HG02938 (cell line): ENCODE results near the gene SVEP1.
"Not testable (repeated sequence)": the region's sequence is repeated elsewhere in the genome, so short reads cannot be mapped to it uniquely, and the experiment has no call there.

Source experiments
- ATAC-seq: cut with Tn5 transposase; IDR thresholded peaks from one replicate; pipeline ENCODE4 v1.9.1; 2021; ENCODE audit warnings: mild to moderate bottlenecking, moderate library complexity; ENCODE audit not compliant: unreplicated experiment

The SVEP1 gene

DNA sequence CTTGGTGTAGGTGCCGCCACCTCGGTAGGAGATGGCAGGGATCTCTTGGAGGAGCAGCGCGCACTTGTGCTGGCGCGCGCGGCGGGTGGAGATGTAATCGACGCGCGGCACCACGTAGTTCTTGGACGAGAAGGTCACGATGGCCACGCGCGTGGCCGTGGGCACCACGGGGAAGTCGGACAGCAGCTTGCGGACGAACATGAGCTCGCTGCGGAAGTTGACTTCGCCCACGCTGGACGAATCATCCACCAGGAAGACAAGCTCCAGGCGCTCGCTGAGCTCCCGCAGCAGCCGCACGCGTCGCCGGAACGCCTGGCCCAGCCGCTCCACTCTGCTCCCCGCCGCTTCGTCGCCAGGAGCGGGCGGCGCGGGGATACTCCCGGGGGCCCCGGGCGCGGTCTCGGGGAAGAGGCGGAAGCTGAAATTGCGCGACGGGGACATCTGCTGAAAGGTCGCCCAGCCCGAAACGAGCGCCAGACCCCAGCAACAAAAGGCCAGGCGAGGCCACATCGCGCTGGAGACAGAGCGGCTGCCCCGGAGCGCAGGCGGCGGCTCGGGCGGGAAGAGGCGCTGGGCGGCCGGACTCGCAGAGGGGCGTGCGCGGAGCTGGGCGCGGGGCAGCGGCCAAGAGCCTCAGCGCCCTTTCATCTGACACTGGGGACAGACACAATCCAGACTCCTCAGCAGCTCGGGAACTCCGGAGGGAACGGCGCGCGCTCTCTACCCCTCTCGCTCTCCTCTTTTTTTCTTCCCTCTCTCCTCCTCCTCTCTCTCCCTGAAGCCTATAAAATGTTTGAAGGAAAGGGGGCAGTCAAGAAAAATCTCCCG, at the start of gene SVEP1:
SVEP1 (minus strand) TSS at position 708 of the 828 bp plus-strand sequence; CDS start at position 510, 198 bp downstream.
- no peak for ATAC-seq

DNA sequence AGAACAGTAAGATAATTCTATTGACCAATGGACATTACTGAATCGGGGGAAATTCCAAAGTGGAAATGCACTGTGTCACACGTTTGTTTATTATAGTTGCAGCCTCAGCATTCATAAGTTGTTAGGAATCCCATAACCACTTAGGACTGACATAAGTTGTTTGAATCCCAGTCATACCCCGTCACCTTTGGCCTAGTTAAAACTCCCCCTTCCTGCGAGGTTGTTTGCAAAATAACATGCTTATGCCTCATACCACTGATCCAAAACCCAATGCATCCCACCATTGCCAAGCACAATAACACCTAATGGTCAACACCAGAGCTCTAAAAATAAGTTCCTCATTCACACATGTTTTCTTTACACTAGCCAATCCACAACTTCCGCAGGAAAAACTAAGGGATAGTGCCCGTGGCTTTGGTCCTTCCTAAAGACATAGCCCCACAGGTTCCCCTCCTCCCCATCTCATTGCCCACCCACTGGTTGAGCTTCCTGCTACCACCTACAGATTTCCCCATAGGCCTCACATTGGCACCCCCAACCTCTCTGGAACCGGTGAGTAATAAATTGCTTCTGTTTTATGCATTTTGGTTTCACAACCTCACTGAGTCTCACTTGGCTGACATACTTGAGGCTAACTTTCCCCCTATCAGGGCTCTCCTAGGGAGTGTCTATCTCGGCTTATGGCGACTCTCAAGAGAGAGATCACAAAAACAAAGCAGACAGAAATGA, 46.7 kb upstream of the SVEP1 start:
- peak; percentile 99 for ATAC-seq

DNA sequence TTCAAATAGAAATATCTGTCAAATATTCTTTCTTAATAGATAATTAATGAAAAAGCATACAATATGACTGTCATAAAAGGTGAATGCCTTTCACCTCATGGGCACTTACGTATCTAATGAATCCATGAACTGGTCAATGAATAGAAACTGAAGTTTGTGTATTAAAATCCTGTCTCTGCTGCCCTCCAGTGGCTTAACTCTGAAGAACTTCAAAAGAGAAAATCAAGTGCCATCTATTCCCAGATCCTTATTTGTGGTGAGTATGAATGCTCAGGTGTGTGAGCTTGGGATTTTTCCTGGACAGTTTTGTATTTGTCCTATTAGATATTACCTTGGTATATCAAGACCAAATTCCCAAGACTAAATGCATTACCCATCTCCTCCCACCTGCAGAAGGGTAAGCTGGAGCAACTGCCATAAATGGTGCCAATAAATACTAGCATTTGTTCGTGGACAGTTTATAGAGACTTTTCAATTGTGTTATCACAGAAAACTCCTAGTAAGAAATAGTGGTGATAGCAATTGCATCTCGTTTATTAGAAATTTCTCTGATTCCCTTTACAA, 44.0 kb upstream of the SVEP1 start:
- ATAC-seq = no peak

DNA sequence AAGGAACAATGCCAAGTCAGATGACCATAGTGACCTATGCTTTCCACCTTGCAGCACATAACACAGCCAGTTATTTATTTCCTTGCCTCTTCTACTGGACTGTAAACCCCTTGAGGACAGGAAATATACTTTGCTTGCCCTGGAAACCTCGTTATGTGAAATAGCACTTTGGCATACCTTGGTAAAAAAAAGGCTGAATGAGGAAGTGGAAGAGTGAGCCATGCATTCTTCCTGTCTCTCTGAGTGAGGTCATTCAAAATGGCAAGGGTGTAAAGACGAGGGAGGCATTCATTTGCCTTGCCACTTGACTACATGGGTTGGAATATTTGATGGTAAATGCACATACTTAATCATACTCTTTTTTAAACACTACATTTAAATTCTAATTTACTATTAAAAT, 42.8 kb upstream of the SVEP1 start:
- ATAC-seq = no peak

DNA sequence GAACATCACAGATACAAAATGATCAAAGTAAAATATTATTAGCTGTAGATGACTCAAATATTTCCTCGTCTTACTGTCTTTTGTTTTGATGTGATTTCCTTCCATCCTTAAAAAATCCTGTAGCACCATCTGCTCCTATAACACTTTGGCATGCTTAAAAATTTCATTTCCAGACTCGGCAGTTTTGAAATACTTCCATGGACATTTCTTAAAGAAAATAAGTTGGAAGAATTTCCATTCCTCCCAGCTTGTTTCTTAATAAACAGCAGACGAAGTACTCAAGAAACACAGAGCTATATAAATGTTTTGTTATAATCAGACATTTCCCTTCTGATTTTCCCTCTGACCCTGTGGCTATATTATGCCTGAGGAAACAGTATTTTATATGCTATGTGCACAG, 41.2 kb upstream of the SVEP1 start:
- ATAC-seq = no peak

DNA sequence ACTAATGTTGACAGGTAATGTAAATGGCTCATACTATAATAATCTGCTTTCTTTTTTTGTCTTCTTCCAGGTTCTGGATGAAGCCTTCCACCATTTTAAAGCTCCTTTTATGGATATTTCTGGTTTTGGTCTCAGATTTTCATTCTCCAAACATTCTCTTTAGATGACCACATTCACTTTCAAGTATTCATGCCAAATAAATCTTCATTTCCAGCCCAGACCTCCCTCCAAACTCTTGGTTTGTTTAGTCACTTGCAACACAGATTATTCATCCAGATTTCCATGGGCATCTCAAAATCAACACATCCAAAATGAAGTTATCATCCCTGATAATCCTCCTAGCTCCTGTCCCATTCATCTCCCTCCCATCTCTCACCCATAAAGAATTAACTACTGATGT, 40.3 kb upstream of the SVEP1 start:
- no peak for ATAC-seq

DNA sequence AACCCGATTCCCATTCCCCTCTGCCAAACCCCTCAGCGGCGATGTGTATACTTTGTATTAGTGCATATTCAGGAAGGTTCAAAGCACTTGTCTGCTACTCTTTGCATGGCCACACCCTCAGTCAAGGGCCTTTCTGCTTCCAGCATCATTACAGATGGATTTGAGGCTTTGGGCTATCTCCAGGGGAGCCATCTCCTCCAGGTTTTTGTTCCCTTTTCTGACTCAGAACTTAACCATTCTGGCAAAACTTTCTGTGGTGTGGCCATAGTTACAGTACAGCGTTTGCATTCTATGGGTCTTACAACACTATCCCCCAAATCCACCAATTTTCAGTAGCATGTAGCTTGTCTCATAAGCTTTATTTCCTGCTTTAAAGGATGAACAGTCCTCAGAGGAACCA, 36.0 kb upstream of the SVEP1 start:
- ATAC-seq = no peak

DNA sequence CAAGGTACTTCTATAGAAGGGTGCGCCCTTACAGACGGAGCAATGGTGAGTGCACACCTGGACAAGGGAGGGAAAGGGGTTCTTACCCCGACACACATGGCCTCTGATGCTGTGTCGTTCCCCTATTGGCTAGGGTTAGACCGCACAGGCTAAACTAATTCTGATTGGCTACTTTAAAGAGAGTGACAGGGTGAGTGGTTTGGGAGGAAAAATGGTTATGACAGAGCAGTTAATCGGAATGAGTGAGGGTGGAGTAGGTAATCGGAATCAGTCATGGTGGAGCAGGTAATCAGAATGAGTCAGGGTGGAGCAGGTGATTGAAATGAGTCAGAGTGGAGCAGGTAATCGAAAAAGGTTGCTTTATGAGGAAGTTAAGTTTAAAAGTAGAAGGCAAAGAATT, 35.0 kb upstream of the SVEP1 start:
- ATAC-seq = not testable (repeated sequence)

DNA sequence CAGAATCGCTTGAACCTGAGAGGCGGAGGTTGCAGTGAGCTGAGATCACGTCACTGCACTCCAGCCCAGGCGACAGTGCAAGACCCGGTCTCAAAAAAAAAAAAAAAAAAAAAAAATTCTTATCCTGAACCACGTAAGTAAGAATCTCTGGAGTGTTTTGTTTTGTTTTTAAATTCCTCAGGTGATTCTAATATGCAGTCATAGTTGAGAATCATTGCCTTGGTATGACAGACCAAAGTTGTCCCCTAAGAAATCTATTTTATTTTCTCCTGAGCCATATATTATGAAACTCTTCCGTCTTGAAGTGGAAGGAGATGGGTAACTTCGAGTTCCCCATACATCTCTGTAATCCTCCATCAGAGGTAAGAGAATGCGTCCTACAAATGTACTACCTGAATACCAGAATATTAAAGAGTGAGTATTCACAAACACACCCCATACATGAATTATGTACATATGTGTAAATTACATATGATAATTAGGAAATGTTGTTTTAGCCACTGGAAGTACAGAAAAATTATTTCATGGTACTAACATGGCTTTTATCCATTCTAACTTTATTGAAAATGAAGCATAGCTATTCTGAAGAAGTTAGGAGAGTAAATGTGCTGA, 26.7 kb upstream of the SVEP1 start:
- no peak for ATAC-seq

DNA sequence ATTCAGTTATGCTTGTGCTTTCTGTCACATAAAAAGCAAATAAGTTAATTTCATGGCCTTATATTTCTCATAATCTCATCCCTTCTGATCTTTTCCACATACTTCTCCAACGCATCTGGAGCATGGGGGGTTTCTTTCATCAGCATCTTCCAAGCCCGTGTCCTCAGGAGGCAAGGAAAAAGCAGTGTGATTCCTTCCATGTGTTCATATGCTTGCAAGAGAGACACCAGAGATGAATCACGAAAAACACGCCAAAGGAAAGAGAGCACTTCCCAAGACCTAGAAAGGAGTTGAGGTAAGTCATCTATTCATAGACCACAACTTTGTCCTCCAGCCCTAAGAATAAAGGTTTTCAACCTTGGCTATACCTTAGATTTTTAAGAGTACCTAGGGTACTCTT, 26.0 kb upstream of the SVEP1 start:
- ATAC-seq = no peak

DNA sequence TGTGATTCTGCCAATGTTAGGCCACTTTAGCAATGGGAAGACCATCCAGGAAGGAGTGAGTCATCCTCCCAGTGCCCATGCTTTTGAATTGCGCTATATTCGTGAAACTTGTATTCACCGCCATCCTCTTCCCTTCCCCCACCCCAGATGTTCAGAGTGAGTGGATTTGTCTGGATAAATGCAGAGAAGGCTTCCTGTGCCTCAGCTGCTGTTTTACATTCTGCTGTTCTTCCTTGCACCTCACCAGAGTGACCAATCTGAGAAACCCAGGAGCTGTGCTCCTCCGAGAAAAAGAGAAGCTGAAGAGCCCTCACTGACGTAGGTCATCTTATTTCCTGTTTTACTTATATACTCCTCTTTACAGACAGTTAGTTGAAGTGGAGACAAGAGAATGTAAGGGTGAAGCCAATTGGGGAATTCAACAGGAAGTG, 24.6 kb upstream of the SVEP1 start:
- no peak for ATAC-seq

DNA sequence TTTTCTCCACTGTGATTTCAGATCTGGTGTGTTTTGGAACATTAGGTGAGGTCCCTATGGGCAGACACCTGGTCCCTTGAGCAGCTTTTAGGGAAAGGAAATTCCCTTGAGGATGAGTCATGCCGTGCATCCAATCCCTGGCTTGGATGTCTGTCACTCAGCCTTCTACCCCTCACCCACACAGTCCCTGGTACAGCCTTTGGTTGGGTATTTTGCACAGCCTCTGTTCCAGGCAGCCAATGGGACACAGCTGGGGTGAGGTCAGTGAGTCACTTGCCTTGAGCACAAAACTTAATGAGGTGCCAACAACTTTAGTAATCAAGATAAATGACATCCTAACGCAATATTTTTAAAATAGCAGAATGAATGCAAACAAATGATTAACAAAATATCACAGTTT, 22.7 kb upstream of the SVEP1 start:
- no peak for ATAC-seq

DNA sequence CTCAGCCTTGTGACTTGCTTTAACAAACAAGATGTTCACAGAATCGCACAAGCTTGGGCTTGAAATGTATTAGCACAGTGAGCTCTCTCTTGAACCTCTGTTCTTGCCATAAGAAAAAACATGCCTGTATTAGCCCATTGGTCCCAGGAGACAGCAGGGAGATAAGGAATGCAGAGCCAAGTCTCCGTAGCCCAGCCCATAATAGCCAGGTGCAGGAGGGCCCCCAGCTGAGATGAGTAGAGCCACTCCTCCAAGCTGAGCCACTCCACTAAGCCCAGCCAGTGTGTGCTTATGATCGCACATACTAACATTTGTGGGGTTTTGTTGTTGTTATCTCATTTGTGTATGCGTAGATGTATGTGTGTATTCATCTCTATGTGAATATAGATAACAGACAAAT, 21.6 kb upstream of the SVEP1 start:
- no peak for ATAC-seq

DNA sequence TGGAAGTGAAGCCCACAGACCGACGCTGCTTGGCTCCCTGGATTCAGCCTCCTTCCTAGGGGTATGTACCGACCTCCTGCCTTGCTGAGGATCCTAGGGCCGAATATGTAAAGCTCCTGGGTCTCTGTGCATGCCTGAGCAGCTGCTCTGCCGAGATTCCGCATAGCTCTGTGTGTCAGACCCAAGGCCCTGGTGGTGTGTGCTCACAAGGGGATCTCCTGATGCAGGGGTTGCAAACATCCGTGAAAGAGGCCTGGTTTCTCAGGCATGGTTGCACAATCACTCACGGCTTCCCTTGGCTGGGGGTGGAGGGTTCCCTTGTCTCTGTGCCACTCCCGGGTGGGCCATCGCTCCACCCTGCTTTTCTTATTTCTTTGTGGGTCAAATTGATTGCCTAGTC, 19.9 kb upstream of the SVEP1 start:
- ATAC-seq = no peak

DNA sequence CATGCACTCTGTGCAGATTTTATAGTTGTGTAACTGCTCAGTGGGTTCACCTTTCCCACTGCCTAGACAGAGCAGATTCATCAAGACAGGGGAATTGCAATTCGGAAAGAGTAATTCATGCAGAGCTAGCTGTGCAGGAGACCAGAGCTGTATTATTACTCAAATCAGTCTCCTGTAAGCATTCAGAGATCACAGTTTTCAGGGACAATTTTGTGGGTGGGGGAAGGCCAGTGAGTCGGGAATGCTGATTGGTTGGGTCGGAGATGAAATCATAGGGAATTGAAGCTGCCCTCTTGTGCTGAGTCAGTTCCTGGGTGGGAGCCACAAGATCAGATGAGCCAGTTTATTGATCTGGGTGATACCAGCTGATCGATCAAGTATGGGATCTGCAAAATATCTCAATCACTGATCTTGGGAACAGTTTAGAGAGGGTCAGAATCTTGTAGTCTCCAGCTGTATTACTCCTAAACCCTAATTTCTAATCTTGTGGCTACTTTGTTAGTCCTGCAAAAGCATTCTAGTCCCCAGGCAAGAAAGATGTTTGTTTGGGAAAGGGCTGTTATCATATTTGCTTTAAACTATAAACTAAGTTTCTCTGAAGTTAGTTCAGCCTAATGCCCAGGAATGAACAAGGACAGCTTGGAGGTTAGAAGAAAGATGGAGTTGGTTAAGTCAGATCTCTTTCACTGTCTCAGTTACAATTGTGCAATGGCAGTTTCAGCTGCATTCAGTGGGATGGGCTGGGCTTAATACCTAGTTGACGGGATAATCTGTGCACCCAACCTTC, 12.7 kb upstream of the SVEP1 start:
- no peak for ATAC-seq

DNA sequence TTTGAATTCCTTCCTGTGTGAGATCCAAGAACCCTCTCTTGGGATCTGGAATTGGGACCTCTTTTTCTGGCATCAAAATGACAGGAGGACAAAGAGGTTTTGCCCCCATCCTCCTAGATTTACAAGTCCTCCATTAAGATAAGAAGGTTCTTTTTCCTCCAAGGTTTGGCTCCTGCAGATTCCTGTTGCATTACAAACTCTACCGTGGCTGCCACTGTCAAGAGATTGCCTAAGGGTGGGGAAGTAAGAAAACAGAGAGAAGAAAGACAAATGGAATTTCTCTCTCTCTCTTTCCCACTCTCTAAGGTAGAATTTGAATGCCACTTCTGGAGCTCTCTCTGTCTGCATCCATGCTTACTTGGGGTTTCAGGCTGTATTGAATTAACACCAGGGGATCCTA, 12.0 kb upstream of the SVEP1 start:
- ATAC-seq = no peak

DNA sequence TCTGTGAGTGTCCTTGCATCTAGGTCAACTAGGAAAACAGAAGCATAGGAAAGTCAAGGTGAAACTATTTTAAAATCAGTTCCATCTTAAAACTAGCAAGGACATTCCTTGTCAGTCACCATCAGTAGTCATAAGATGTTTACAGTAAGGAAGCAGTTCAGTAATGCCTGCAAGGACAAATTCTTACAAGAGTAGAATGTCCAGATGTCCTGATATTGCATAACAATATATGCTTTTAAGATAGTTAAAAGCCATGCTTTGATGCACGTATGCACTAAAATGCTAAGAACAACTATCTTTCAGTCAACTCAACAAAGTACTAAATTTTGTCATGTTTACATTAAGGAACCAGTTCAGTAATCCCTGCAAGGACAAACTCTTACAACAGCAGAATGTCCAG, 11.3 kb upstream of the SVEP1 start:
- no peak for ATAC-seq

DNA sequence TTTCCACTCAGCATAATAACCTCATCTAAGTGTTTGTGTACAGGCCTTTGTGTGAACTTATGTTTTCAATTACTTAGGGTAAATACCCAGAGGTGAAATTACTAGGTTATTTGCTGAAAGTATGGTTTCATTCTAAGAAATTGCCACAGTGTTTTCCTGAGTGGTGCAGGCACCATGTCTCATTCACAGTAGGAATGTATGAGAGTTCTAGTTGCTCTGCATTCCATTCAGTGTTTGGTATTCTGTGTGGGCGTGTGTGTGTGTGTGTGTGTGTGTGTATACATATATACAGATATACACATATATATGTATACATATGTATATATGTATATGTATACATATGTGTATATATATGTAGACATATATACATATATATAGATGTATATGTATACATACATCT, 8.8 kb upstream of the SVEP1 start:
- no peak for ATAC-seq

DNA sequence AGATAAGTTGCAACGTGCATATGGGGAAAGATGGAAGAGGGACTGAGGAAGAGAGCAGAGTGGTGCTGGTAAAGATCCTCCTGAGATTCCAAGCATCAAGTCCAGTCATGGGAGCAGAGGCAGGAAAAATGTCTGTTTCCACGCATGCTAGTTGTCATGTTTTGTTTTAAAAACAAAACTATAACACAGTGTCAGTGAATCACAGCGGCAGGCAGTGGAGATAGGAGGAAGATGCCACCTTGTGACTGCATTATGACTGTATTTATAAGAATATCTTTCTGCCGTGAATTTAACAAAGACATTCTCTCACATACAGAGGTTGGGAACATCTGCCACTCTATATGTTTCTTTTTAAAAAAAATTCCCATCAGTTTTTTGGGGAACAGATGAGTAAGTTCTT, 3.7 kb upstream of the SVEP1 start:
- no peak for ATAC-seq

DNA sequence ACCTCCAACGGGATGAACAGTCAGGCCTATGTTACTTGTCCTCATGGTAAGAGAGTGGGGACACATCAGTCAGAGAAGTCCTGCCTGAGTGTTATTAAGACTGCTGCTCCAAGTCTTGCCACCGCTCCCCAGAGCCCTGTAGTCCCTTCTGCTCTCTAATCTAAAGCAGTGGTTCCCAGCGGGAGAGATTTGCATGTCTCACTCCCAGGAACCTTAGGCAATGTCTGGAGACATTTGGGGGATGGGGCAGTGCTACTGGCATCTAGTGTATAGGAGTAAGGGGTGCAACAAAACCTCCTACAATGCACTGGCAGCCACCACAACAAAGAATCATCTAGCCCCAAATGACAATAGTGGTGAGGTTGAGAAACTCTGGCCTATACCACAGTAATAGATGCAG, 2.6 kb upstream of the SVEP1 start:
- no peak for ATAC-seq

DNA sequence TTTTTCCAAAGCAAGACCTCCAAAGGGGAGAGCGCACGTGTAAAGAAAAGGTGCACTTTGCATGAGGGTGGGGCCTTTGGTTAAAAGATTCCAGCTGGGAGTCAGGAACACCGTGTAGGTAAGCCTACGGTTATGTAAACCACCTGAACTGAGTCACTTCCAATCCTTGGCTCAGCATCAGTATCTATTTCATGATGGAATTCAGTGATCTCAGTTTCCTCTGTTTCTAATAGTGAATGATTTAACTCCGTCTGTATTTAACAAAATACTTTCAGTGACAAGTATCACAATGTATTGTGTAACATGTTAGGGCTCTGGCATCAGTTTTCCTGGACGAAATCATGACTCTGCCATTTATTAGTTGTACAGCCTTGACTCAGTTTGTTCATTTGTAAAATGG, 1.3 kb upstream of the SVEP1 start:
- no peak for ATAC-seq
